Naive thymus-derived CD4-positive, alpha-beta T cell (primary cell): ENCODE results near the gene DLGAP5. TPM values are rescaled to one million over a fixed set of nuclear protein-coding genes. Genes with fewer than 3 reads are reported as not detected.

ENCODE experiments used
- ATAC-seq: fragments of 150-1000 bp; cut with Tn5 transposase; 2 replicates; pipeline ENCODE4 v1.10.0; 2021; ENCODE audit warnings: mild to moderate bottlenecking, moderate library complexity
- CTCF ChIA-PET: fragments of 350-600 bp; sonication (Branson Sonifier 250); formaldehyde crosslinking; loops from one replicate; lab custom pipeline; 2021; ENCODE audit warnings: antibody characterized with exemption; lab: Charles Lee
- POLR2A ChIA-PET: fragments of 350-600 bp; sonication (Branson Sonifier 250); formaldehyde crosslinking; loops from one replicate; lab custom pipeline; 2021; ENCODE audit warnings: antibody characterized with exemption, inconsistent platforms; lab: Charles Lee
- DNase-seq, 9 donors: peaks; one replicate each; pipeline versions ENCODE4 v3.0.0 to v3.0.0-alpha.2; 2020 to 2022; ENCODE audit warnings: mixed read lengths in 1 of 9
- H3K27ac ChIP-seq: one replicate; pipeline ENCODE4 v1.7.0; 2013; ENCODE audit warnings: mild to moderate bottlenecking, low read depth, low read length, moderate library complexity
- H3K27me3 ChIP-seq, 2 donors: one replicate each; pipeline ENCODE4 v1.7.0; 2013; ENCODE audit warnings: low read length in 2 of 2, mild to moderate bottlenecking in 2 of 2, moderate library complexity in 2 of 2; ENCODE audit not compliant: control insufficient read depth in 2 of 2, insufficient read depth in 2 of 2
- H3K36me3 ChIP-seq, 3 experiments: 1 replicate in 2 of 3; 2 replicates in 1 of 3; pipeline ENCODE4 v1.7.0; 2013; ENCODE audit warnings: low read length in 3 of 3, mild to moderate bottlenecking in 3 of 3, moderate library complexity in 1 of 3; ENCODE audit not compliant: insufficient read depth in 3 of 3, control insufficient read depth in 2 of 3
- H3K4me1 ChIP-seq, 2 donors: one replicate each; pipeline ENCODE4 v1.7.0; 2013; ENCODE audit warnings: low read length in 2 of 2, mild to moderate bottlenecking in 2 of 2, moderate library complexity in 1 of 2; ENCODE audit not compliant: control insufficient read depth in 2 of 2, insufficient read depth in 2 of 2
- H3K4me3 ChIP-seq: 2 replicates; pipeline ENCODE4 v1.7.0; 2013; ENCODE audit warnings: mild to moderate bottlenecking, low read length
- H3K9me3 ChIP-seq, 3 experiments: 1 replicate in 2 of 3; 2 replicates in 1 of 3; pipeline ENCODE4 v1.7.0; 2013; ENCODE audit warnings: low read length in 3 of 3; ENCODE audit not compliant: control insufficient read depth in 2 of 3
- H3K27ac Mint-ChIP-seq, 9 donors: one replicate each; pipeline ENCODE4 v1.8.0; 2020 to 2022; ENCODE audit warnings: mixed read lengths in 9 of 9, mild to moderate bottlenecking in 8 of 9, moderate library complexity in 5 of 9, inconsistent platforms in 2 of 9
- H3K27me3 Mint-ChIP-seq, 5 donors: one replicate each; pipeline ENCODE4 v1.8.0; 2021 to 2022; ENCODE audit warnings: mixed read lengths in 5 of 5, mild to moderate bottlenecking in 1 of 5
- H3K36me3 Mint-ChIP-seq, 5 donors: one replicate each; pipeline ENCODE4 v1.8.0; 2020 to 2022; ENCODE audit warnings: mixed read lengths in 5 of 5, mild to moderate bottlenecking in 3 of 5, inconsistent platforms in 1 of 5
- H3K4me1 Mint-ChIP-seq, 7 donors: one replicate each; pipeline ENCODE4 v1.8.0; 2020 to 2022; ENCODE audit warnings: mixed read lengths in 7 of 7, mild to moderate bottlenecking in 3 of 7, inconsistent platforms in 1 of 7
- H3K4me3 Mint-ChIP-seq, 10 donors: one replicate each; pipeline ENCODE4 v1.8.0; 2020 to 2022; ENCODE audit warnings: mild to moderate bottlenecking in 10 of 10, mixed read lengths in 10 of 10, moderate library complexity in 6 of 10, inconsistent platforms in 2 of 10
- H3K9me3 Mint-ChIP-seq, 11 donors: one replicate each; pipeline ENCODE4 v1.8.0; 2020 to 2022; ENCODE audit warnings: mixed read lengths in 11 of 11, mild to moderate bottlenecking in 4 of 11, inconsistent platforms in 1 of 11, moderate library complexity in 1 of 11
- intact Hi-C, 2 donors: fragments of 100-400 bp; cut with micrococcal nuclease; formaldehyde crosslinking; loops; one replicate each; pipeline ENCODE4 v1.15.1; 2023
- polyA plus RNA-seq, 2 donors: library from polyadenylated mRNA; unstranded; fragments of 300-500 nt; fragmentation: Illumina TruSeq; gene quantifications; one replicate each; pipeline ENCODE4 v1.2.3, GENCODE V29; 2021
- total RNA-seq, 6 experiments: library from RNA in 5 of 6; stranded (reverse) in 5 of 6; gene quantifications; 1 replicate in 5 of 6; 2 replicates in 1 of 6; pipeline ENCODE4 v1.2.3 and lab custom pipeline; 2021 to 2026

Gene DLGAP5, protein sequence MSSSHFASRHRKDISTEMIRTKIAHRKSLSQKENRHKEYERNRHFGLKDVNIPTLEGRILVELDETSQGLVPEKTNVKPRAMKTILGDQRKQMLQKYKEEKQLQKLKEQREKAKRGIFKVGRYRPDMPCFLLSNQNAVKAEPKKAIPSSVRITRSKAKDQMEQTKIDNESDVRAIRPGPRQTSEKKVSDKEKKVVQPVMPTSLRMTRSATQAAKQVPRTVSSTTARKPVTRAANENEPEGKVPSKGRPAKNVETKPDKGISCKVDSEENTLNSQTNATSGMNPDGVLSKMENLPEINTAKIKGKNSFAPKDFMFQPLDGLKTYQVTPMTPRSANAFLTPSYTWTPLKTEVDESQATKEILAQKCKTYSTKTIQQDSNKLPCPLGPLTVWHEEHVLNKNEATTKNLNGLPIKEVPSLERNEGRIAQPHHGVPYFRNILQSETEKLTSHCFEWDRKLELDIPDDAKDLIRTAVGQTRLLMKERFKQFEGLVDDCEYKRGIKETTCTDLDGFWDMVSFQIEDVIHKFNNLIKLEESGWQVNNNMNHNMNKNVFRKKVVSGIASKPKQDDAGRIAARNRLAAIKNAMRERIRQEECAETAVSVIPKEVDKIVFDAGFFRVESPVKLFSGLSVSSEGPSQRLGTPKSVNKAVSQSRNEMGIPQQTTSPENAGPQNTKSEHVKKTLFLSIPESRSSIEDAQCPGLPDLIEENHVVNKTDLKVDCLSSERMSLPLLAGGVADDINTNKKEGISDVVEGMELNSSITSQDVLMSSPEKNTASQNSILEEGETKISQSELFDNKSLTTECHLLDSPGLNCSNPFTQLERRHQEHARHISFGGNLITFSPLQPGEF
- total RNA-seq = 10 to 100 TPM in 1 of 5 experiments, under 1 TPM in 1, not detected in 3; 0.49 to 46.7 TPM
- not detected for polyA plus RNA-seq
- not detected for total RNA-seq (lab: John Stamatoyannopoulos, UW)

DNA sequence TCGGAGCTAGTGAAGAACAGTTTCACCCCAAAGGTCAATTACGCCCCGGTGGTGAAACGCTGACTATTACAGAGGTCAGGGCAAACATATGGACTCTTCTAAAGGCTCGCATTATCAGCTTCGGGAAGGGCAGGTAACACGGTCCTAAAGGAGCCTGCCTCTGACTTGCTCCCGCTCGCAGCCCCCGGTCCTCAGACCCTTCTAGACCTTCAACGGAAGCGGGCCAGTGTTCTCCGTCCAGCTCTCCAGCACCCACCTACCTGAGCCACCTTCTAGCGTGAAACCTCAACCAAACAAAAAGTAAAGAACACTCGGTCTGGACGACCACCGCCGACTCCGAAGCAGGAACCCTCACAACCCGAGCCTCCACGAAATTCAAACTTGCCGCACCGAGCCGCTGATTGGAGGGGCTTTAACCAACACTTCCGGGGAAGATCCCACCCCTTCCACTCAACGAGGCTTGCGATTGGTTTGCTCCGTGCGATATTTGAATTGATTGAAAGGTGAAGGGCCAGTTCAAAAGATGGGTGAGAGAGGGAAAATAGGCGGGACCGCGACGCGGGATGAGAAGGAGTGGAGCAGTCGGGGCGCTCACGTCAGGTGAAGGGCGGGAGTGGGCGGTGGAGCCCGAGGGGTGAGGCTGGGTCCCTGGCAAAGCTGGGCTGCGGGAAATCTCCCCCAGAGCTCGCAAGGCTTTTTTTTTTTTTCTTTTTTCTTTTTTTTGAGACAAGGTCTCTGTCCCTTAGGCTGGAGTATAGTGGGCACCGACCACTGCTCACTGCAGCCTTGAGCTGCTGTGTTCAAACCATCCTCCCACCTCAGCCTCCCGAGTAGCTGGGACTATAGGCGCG is at the start of gene DLGAP5:
Gene DLGAP5 (minus strand): TSS at position 383 of the 851 bp plus-strand sequence. CDS start 2,406 bp downstream, outside the sequence.
- peaks cover 0 to 1% (median 0%) of the 10 kb centered on the region in 11 donors for H3K9me3 Mint-ChIP-seq
- intact Hi-C loops = loop anchor here (1.0 to 10.0 kb wide), 16 partner anchors 22 to 927 kb away; partner anchors contain the start of genes ATG14 (in 2 of the 2), FBXO34 (in 2 of the 2), GCH1 (in 2 of the 2) and SOCS4 (in 2 of the 2)
- H3K4me3 Mint-ChIP-seq = peak within 1 kb of the TSS; percentile 88 to 97 (median 90)
- CTCF ChIA-PET = interaction anchor here (0.6 to 1.2 kb wide), 2 partner anchors 158 to 236 kb away, joined by 3 to 6 read pairs; no protein-coding TSS in a partner anchor
- peaks cover 5 to 42% (median 18%) of the 10 kb centered on the region in 7 donors for H3K4me1 Mint-ChIP-seq
- H3K27ac ChIP-seq = peak within 1 kb of the TSS; percentile 58
- H3K27me3 Mint-ChIP-seq = peaks cover 0 to 4% (median 0%) of the 10 kb centered on the region in 5 donors
- H3K27ac Mint-ChIP-seq = peak within 1 kb of the TSS; percentile 46 to 92 (median 68)
- H3K4me1 ChIP-seq = peaks cover 7 to 10% of the 10 kb centered on the region in 2 donors
- DNase-seq = peak; percentile 59 to 90 (median 86)
- no peaks in the 10 kb centered on the region for H3K27me3 ChIP-seq
- H3K9me3 ChIP-seq = no peaks in the 10 kb centered on the region
- H3K36me3 Mint-ChIP-seq = peaks cover 0 to 8% (median 0%) of the 10 kb centered on the region in 5 donors
- POLR2A ChIA-PET = interaction anchor here (0.5 to 0.8 kb wide), 2 partner anchors 89 to 181 kb away, joined by 3 to 4 read pairs; no protein-coding TSS in a partner anchor
- H3K36me3 ChIP-seq = no peaks in the 10 kb centered on the region
- peak within 1 kb of the TSS; percentile 84 for H3K4me3 ChIP-seq
- peak; percentile 98 for ATAC-seq

DNA sequence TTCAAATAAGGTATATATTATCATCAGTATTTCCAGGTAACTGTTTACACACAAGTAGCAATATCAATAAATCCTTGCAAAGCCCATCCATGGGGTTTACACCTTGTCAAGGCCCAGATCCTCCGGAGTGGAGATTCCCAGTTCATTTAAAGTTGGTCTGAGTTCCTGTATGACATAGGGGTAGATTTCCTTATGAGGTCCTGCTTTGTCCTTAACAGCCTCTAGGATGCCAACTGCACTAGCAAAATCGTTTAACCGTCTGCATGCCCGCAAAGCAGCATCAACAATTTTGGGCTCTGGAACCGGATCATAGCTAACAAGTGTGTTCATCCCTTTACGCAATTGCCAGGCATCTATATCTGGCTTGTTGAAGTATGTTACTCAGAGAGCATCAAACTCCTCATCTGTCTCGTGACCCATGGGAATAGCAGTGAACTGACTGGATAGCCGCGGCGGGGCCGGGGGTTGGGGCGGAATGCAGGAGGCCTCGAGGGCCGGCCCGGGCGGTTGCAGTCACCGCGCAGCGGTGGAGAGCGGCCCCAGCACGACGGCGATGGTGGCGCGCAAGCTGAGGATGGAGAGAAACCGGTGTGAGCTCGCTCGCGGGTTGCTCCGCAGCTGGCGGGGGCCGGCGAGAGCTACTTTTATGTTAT is 49.3 kb upstream of the DLGAP5 start:
- Histone ChIP-seq H3K27ac (no peak overlapping the region), H3K4me3 (no peak overlapping the region), H3K27me3 (no peaks in the 10 kb centered on the region), H3K4me1 (no peaks in the 10 kb centered on the region), H3K9me3 (no peaks in the 10 kb centered on the region), H3K36me3 (no peaks in the 10 kb centered on the region)
- H3K36me3 Mint-ChIP-seq = no peaks in the 10 kb centered on the region
- intact Hi-C loops = no loop called here
- ChIA-PET CTCF (no interaction called here), POLR2A (no interaction called here)
- H3K9me3 Mint-ChIP-seq = no peaks in the 10 kb centered on the region
- no peak overlapping the region for H3K4me3 Mint-ChIP-seq
- ATAC-seq = no peak
- H3K27me3 Mint-ChIP-seq = peaks cover 8 to 45% (median 11%) of the 10 kb centered on the region in 5 donors
- H3K27ac Mint-ChIP-seq = no peak overlapping the region
- peaks cover 0 to 5% (median 0%) of the 10 kb centered on the region in 7 donors for H3K4me1 Mint-ChIP-seq
- no peak for DNase-seq

DNA sequence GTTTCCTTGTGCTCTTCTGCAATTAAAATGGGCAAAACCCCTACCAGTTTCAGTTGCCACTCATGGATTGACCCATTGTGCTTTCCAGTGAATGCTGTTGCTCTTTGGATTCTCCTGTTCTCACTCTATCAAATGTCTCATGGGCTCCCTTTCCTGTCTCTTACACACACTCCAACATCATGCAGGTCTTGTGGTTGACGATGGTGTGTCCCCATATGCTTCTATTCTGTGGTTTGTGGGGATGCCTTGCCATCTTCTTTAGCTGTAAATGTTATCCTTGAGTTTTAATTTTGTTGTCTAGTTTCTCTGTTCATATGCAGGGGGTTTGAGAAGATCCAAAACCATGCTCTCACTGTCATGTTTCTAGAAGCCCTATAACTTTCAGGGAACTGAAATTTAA is 47.9 kb upstream of the DLGAP5 start:
- Histone ChIP-seq H3K36me3 (no peaks in the 10 kb centered on the region), H3K4me1 (no peaks in the 10 kb centered on the region), H3K27me3 (no peaks in the 10 kb centered on the region), H3K4me3 (no peak overlapping the region), H3K9me3 (no peaks in the 10 kb centered on the region), H3K27ac (no peak overlapping the region)
- CTCF ChIA-PET = no interaction called here
- no peak overlapping the region for H3K27ac Mint-ChIP-seq
- POLR2A ChIA-PET = no interaction called here
- H3K4me3 Mint-ChIP-seq = no peak overlapping the region
- DNase-seq (no peak), ATAC-seq (no peak)
- peaks cover 17 to 54% (median 21%) of the 10 kb centered on the region in 5 donors for H3K27me3 Mint-ChIP-seq
- H3K9me3 Mint-ChIP-seq = no peaks in the 10 kb centered on the region
- peaks cover 0 to 5% (median 0%) of the 10 kb centered on the region in 7 donors for H3K4me1 Mint-ChIP-seq
- no peaks in the 10 kb centered on the region for H3K36me3 Mint-ChIP-seq
- intact Hi-C loops = no loop called here

DNA sequence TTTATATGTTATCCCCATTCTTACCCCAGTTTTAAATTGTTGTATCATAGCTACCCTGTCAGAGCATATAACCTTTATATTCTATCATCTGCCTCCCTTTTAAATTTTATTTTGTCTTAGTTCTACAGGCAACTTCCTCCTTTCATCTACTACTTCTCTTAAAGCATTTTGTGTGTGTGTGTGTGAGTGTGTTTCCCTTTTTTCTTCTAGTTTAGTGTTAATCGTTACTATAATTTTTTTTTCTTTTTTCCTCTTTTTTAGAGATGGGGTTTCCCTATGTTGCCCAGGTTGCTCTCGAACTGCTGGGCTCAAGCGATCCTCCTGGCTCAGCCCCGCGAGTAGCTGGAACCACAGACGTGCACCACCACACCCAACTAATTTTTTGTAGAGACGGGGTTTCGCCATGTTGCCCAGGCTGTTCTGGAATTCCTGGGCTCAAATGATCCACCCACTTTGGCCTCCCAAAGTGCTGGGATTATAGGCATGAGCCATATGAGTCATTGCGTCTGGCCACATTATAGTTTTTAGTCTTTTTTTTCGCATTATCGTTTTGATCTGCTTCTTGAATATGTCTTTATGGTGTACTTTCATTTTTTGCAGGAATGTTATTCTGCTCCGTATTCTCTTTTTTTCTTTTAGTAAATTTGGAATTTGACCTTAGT is 46.8 kb upstream of the DLGAP5 start:
- no peak for DNase-seq
- POLR2A ChIA-PET = interaction anchor here (0.5 to 0.7 kb wide), 2 partner anchors 41 to 42 kb away, joined by 3 to 4 read pairs; no protein-coding TSS in a partner anchor

DNA sequence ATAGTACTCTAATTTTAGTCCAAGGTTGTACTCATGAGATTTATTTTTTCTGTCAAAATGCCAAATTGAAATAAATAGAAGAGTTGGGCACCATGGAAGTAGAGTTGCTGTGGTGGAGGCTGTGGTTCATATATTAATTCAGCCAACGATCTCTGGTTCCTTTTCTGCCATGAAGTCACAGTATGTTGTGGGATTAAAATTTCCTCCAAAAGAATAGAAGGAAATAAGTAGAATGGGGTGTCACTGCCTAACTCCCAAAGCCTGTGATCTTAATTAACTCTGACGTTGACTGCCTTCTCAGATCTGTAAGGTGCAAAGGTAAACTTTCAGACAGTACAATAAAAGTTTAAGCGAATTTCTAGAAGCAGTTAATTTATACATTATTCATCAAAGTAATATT is 42.2 kb upstream of the DLGAP5 start:
- H3K36me3 Mint-ChIP-seq = no peaks in the 10 kb centered on the region
- DNase-seq (no peak), ATAC-seq (no peak)
- no peaks in the 10 kb centered on the region for H3K36me3 ChIP-seq
- no peak overlapping the region for H3K4me3 Mint-ChIP-seq
- H3K9me3 ChIP-seq = no peaks in the 10 kb centered on the region
- H3K27me3 ChIP-seq = no peaks in the 10 kb centered on the region
- no peaks in the 10 kb centered on the region for H3K9me3 Mint-ChIP-seq
- CTCF ChIA-PET = no interaction called here
- POLR2A ChIA-PET = no interaction called here
- no peak overlapping the region for H3K4me3 ChIP-seq
- no peaks in the 10 kb centered on the region for H3K4me1 ChIP-seq
- H3K27me3 Mint-ChIP-seq = peaks cover 11 to 49% (median 17%) of the 10 kb centered on the region in 5 donors
- no peak overlapping the region for H3K27ac Mint-ChIP-seq
- intact Hi-C loops = no loop called here
- peaks cover 0 to 2% (median 0%) of the 10 kb centered on the region in 7 donors for H3K4me1 Mint-ChIP-seq
- no peak overlapping the region for H3K27ac ChIP-seq

More for the DNA sequence above, 46.8 kb upstream of the DLGAP5 start:
- Mint-ChIP-seq H3K36me3 (no peaks in the 10 kb centered on the region), H3K4me1 (peaks cover 0 to 5% (median 0%) of the 10 kb centered on the region in 7 donors), H3K4me3 (no peak overlapping the region), H3K9me3 (no peaks in the 10 kb centered on the region), H3K27me3 (peaks cover 17 to 53% (median 22%) of the 10 kb centered on the region in 5 donors), H3K27ac (no peak overlapping the region)
- CTCF ChIA-PET = interaction anchor here (0.6 kb wide), 1 partner anchor 310 kb away, joined by 5 read pairs; no protein-coding TSS in a partner anchor
- intact Hi-C loops = no loop called here
- Histone ChIP-seq H3K4me3 (no peak overlapping the region), H3K36me3 (no peaks in the 10 kb centered on the region), H3K27me3 (no peaks in the 10 kb centered on the region), H3K4me1 (no peaks in the 10 kb centered on the region), H3K27ac (no peak overlapping the region), H3K9me3 (no peaks in the 10 kb centered on the region)
- no peak for ATAC-seq
